HFFc6 (cell line): ENCODE measurements around the gene KRTAP6-3. TPM values are rescaled to one million over a fixed set of nuclear protein-coding genes. Genes with fewer than 3 reads are reported as not detected.

ENCODE experiments used
- DNase-seq: peaks from one replicate; pipeline ENCODE4 v3.0.0-alpha.2; 2018
- H3K27ac Mint-ChIP-seq: 2 replicates; pipeline ENCODE4 v1.8.0; 2020; ENCODE audit warnings: mild to moderate bottlenecking, mixed read lengths
- H3K27me3 Mint-ChIP-seq: 2 replicates; pipeline ENCODE4 v1.8.0; 2021; ENCODE audit warnings: mild to moderate bottlenecking, moderate library complexity, mixed read lengths; ENCODE audit not compliant: insufficient read depth
- H3K36me3 Mint-ChIP-seq: 2 replicates; pipeline ENCODE4 v1.8.0; 2021; ENCODE audit warnings: low read depth, mixed read lengths
- H3K4me1 Mint-ChIP-seq: 2 replicates; pipeline ENCODE4 v1.8.0; 2020; ENCODE audit warnings: low read depth, mixed read lengths
- H3K4me3 Mint-ChIP-seq: 2 replicates; pipeline ENCODE4 v1.8.0; 2020; ENCODE audit warnings: mild to moderate bottlenecking, moderate library complexity, mixed read lengths
- H3K9me3 Mint-ChIP-seq: 2 replicates; pipeline ENCODE4 v1.8.0; 2020; ENCODE audit warnings: mild to moderate bottlenecking, mixed read lengths
- CTCF ChIP-seq: fragments of 200-600 bp; sonication (generic); IDR thresholded peaks from 2 replicates; pipeline ENCODE4 v1.5.0; 2021; ENCODE audit warnings: antibody characterized with exemption, mild to moderate bottlenecking
- total RNA-seq, 6 experiments: library from RNA; stranded (reverse); fragmentation: NEBNext Ultra II Directional; extraction: Animal tissue kit (Norgen Biotek cat#: 25700); gene quantifications; 2 replicates in 1 of 6; 3 replicates in 5 of 6; pipeline ENCODE4 v1.2.3, GENCODE V29; 2021

The KRTAP6-3 gene
- total RNA-seq, 6 experiments from 2014 or later = not detected

GRCh38 chr21:30634906-30635305, 42.7 kb downstream of the KRTAP6-3 start, which contains the start of gene KRTAP20-2:
Gene KRTAP20-2, plus strand, starts transcription at chr21:30635206. Its CDS starts 58 bp downstream, at chr21:30635264.
- DNase-seq = no peak
- Mint-ChIP-seq H3K27ac (no peak within 1 kb of the TSS), H3K9me3 (peaks cover 61% of the 10 kb centered on the region), H3K27me3 (peaks cover 1% of the 10 kb centered on the region; the same call in 1 of the 2 replicates), H3K4me1 (no peaks in the 10 kb centered on the region), H3K36me3 (peaks cover 8% of the 10 kb centered on the region; the same call in 1 of the 2 replicates), H3K4me3 (no peak within 1 kb of the TSS)
- TF ChIP-seq CTCF = no peak

GRCh38 chr21:30638686-30639085, 46.4 kb downstream of the KRTAP6-3 start:
- H3K4me3 Mint-ChIP-seq = no peak overlapping the region
- no peaks in the 10 kb centered on the region for H3K27me3 Mint-ChIP-seq
- H3K9me3 Mint-ChIP-seq = peaks cover 53% of the 10 kb centered on the region
- DNase-seq = no peak
- H3K36me3 Mint-ChIP-seq = no peaks in the 10 kb centered on the region
- no peak for TF ChIP-seq CTCF
- no peaks in the 10 kb centered on the region for H3K4me1 Mint-ChIP-seq
- H3K27ac Mint-ChIP-seq = no peak overlapping the region

- DNase-seq = no peak
- Mint-ChIP-seq H3K4me1 (no peaks in the 10 kb centered on the region), H3K27ac (no peak within 1 kb of the TSS), H3K4me3 (no peak within 1 kb of the TSS), H3K36me3 (no peaks in the 10 kb centered on the region), H3K27me3 (no peaks in the 10 kb centered on the region; the same call in 1 of the 2 replicates), H3K9me3 (peaks cover 70% of the 10 kb centered on the region)
- TF ChIP-seq CTCF = no peak
These were observed 50.3 kb downstream of the KRTAP6-3 start, which contains the start of gene KRTAP20-3 for GRCh38 chr21:30642564-30642963. Gene KRTAP20-3, plus strand, starts transcription at chr21:30642864.

Other genes with a start within 250 kb of the KRTAP6-3 start
- not detected for gene KRTAP23-1, start 243.8 kb upstream of the KRTAP6-3 start, total RNA-seq
- gene KRTAP13-2, start 220.2 kb upstream of the KRTAP6-3 start, total RNA-seq = not detected
- gene KRTAP13-1, start 196.4 kb upstream of the KRTAP6-3 start, total RNA-seq = not detected
- not detected for gene KRTAP13-3, start 166.5 kb upstream of the KRTAP6-3 start, total RNA-seq
- gene KRTAP13-4, start 162.2 kb upstream of the KRTAP6-3 start, total RNA-seq = not detected
- gene KRTAP15-1, start 152.2 kb upstream of the KRTAP6-3 start, total RNA-seq = not detected
- gene KRTAP19-1, start 112.1 kb upstream of the KRTAP6-3 start, total RNA-seq = not detected
- not detected for gene KRTAP19-2, start 105.0 kb upstream of the KRTAP6-3 start, total RNA-seq
- gene KRTAP19-3, start 100.4 kb upstream of the KRTAP6-3 start, total RNA-seq = not detected
- not detected for gene KRTAP19-4, start 95.3 kb upstream of the KRTAP6-3 start, total RNA-seq
- gene KRTAP19-5, start 90.3 kb upstream of the KRTAP6-3 start, total RNA-seq = not detected
- gene KRTAP19-6, start 50.6 kb upstream of the KRTAP6-3 start, total RNA-seq = not detected
- gene KRTAP19-7, start 31.1 kb upstream of the KRTAP6-3 start, total RNA-seq = not detected
- not detected for gene KRTAP22-2, start 2.0 kb upstream of the KRTAP6-3 start, total RNA-seq
- not detected for gene KRTAP6-2, start 6.5 kb downstream of the KRTAP6-3 start, total RNA-seq
- not detected for gene KRTAP22-1, start 8.6 kb downstream of the KRTAP6-3 start, total RNA-seq
- not detected for gene KRTAP6-1, start 21.5 kb downstream of the KRTAP6-3 start, total RNA-seq
- gene KRTAP20-1, start 24.0 kb downstream of the KRTAP6-3 start, total RNA-seq = not detected
- gene KRTAP20-4, start 28.2 kb downstream of the KRTAP6-3 start, total RNA-seq = not detected
- gene KRTAP20-2, start 42.8 kb downstream of the KRTAP6-3 start, total RNA-seq = not detected
- gene KRTAP20-3, start 50.4 kb downstream of the KRTAP6-3 start, total RNA-seq = not detected
- gene KRTAP21-3, start 126.3 kb downstream of the KRTAP6-3 start, total RNA-seq = not detected
- not detected for gene KRTAP21-2, start 154.8 kb downstream of the KRTAP6-3 start, total RNA-seq
- not detected for gene KRTAP21-1, start 163.0 kb downstream of the KRTAP6-3 start, total RNA-seq
- not detected for gene KRTAP8-1, start 220.8 kb downstream of the KRTAP6-3 start, total RNA-seq
- gene KRTAP7-1, start 237.3 kb downstream of the KRTAP6-3 start, total RNA-seq = not detected